ENCODE results near the gene PRPF18.

- TF ChIP-seq POLR2A (IDR thresholded peaks at IDR 0.05), result no peak
- no peak for TF ChIP-seq CTCF (IDR thresholded peaks at IDR 0.05)
- no peak for TF ChIP-seq POLR2AphosphoS5 (IDR thresholded peaks at IDR 0.05; ENCODE audit: insufficient read depth in 1 of 2, low read depth in 1 of 2)
Measured at GRCh38 chr10:13585195-13585751, 1.5 kb upstream of the PRPF18 start.

Measured in vagina (tissue), 2 donors.